SU-DHL-6 (cell line): ENCODE data around the gene TMEM200B.

Experiments used
- EZH2phosphoT487 ChIP-seq: fragments of 200-600 bp; sonication (generic), shearing (Covaris generic); conservative IDR thresholded peaks from 2 replicates; pipeline ENCODE4 v1.6.1; 2018; ENCODE audit warnings: mild to moderate bottlenecking, antibody characterized with exemption, low read length, moderate library complexity, mixed read lengths
- TF ChIP-seq, protein P1 (sequence below): fragments of 200-600 bp; sonication (generic); IDR thresholded peaks from one replicate; pipeline ENCODE4 v1.5.1; 2017; ENCODE audit warnings: antibody characterized with exemption, mild to moderate bottlenecking, low read length, moderate library complexity; ENCODE audit not compliant: insufficient read depth, poor library complexity, severe bottlenecking

DNA sequence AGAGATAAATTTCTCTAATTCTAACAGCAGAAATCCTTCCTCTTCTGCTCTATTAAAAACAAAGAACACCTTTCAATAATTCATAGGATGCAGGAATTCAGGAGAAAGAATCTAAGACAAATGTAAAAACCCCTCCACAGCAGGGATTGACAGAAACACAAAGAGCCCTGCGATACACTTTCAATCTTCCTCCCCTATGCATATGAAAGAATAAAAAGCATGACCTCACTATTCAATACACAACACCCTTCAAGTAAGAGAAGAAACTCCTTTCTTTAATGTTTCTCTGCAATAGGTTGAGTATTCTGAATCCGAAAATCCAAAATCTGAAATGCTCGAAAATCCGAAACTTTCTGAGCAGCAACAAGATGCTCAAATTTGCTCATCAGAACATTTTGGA is 40.9 kb upstream of the TMEM200B start:
- TF ChIP-seq, protein P1, sequence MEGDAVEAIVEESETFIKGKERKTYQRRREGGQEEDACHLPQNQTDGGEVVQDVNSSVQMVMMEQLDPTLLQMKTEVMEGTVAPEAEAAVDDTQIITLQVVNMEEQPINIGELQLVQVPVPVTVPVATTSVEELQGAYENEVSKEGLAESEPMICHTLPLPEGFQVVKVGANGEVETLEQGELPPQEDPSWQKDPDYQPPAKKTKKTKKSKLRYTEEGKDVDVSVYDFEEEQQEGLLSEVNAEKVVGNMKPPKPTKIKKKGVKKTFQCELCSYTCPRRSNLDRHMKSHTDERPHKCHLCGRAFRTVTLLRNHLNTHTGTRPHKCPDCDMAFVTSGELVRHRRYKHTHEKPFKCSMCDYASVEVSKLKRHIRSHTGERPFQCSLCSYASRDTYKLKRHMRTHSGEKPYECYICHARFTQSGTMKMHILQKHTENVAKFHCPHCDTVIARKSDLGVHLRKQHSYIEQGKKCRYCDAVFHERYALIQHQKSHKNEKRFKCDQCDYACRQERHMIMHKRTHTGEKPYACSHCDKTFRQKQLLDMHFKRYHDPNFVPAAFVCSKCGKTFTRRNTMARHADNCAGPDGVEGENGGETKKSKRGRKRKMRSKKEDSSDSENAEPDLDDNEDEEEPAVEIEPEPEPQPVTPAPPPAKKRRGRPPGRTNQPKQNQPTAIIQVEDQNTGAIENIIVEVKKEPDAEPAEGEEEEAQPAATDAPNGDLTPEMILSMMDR = no peak
- TF ChIP-seq EZH2phosphoT487 = no peak
